ENCODE data around the gene OTOR.

DNA sequence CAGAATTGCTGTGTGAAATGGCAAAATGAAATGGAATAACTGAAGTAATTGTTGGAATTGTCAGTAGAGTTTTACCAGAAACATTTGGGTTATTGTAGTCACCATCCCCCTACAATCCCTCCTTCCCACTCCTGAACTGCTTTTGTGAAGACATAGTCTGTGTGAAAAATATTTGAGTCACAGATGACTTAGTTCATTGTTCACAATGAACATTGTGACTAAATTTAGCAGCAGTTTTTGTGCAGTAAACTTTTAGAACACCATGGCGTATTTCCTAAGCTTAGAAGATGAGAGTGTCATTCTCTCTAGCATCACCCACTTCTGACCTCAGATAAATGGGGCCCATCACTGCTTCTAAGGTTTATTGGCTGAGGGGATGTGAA is 11.0 kb downstream of the OTOR start:
- TF ChIP-seq, protein P1, sequence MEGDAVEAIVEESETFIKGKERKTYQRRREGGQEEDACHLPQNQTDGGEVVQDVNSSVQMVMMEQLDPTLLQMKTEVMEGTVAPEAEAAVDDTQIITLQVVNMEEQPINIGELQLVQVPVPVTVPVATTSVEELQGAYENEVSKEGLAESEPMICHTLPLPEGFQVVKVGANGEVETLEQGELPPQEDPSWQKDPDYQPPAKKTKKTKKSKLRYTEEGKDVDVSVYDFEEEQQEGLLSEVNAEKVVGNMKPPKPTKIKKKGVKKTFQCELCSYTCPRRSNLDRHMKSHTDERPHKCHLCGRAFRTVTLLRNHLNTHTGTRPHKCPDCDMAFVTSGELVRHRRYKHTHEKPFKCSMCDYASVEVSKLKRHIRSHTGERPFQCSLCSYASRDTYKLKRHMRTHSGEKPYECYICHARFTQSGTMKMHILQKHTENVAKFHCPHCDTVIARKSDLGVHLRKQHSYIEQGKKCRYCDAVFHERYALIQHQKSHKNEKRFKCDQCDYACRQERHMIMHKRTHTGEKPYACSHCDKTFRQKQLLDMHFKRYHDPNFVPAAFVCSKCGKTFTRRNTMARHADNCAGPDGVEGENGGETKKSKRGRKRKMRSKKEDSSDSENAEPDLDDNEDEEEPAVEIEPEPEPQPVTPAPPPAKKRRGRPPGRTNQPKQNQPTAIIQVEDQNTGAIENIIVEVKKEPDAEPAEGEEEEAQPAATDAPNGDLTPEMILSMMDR (IDR thresholded peaks at IDR 0.05), result no peak
- TF ChIP-seq, protein P2, sequence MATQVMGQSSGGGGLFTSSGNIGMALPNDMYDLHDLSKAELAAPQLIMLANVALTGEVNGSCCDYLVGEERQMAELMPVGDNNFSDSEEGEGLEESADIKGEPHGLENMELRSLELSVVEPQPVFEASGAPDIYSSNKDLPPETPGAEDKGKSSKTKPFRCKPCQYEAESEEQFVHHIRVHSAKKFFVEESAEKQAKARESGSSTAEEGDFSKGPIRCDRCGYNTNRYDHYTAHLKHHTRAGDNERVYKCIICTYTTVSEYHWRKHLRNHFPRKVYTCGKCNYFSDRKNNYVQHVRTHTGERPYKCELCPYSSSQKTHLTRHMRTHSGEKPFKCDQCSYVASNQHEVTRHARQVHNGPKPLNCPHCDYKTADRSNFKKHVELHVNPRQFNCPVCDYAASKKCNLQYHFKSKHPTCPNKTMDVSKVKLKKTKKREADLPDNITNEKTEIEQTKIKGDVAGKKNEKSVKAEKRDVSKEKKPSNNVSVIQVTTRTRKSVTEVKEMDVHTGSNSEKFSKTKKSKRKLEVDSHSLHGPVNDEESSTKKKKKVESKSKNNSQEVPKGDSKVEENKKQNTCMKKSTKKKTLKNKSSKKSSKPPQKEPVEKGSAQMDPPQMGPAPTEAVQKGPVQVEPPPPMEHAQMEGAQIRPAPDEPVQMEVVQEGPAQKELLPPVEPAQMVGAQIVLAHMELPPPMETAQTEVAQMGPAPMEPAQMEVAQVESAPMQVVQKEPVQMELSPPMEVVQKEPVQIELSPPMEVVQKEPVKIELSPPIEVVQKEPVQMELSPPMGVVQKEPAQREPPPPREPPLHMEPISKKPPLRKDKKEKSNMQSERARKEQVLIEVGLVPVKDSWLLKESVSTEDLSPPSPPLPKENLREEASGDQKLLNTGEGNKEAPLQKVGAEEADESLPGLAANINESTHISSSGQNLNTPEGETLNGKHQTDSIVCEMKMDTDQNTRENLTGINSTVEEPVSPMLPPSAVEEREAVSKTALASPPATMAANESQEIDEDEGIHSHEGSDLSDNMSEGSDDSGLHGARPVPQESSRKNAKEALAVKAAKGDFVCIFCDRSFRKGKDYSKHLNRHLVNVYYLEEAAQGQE (IDR thresholded peaks at IDR 0.05; ENCODE audit: insufficient read depth in 1 of 2, low read depth in 2 of 2, low read length in 1 of 2), result no peak
- TF ChIP-seq POLR2AphosphoS5 (IDR thresholded peaks at IDR 0.05; ENCODE audit: low read depth, low read length), result no peak

Measured in Panc1 (cell line).